Head of caudate nucleus (tissue), 42 donors: Measurements from ENCODE around the gene PEA15.
A peak's percentile ranks its signal among the peaks of the same experiment; 100 is the strongest.

Experiments used
- DNase-seq, 42 donors: peaks; one replicate each; pipeline versions ENCODE4 v3.0.0 to v3.0.0-alpha.2; 2020 to 2021; ENCODE audit warnings: mixed read lengths in 7 of 42
- intact Hi-C: fragments of 100-400 bp; cut with DNase I; formaldehyde crosslinking; loops from one replicate; pipeline ENCODE4 v1.15.0; 2022

The PEA15 gene

DNA sequence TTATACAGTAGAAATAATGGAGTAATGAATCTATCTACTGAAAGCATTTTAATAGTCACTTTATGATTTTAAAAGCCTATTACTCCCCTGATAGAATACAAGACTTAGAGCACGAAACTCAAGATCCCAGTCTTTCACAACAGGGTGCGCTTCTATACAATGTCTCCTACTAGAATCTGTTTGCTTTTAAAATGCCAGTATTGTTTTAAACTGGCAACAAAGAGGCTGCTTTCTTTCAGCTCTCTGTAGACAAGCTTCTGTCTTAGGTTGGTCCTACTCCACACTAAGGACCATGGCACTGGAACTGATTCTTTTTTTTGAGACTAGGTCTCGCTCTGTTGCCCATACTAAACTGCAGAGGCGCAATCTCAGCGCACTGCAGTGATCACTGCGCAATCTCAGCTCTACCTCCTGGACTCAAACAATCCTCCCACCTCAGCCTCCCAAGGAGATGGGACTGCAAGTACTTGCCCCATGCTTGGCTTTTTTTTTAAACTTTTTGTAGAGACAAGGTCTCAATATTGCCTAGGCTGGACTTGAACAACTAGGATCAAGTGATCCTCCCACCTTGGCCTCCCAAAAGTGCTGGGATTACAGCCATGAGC, 52.3 kb downstream of the PEA15 start:
- intact Hi-C loops = loop anchor here (10.0 kb wide), 1 partner anchor 117 kb away; no protein-coding TSS in a partner anchor
- no peak for DNase-seq

DNA sequence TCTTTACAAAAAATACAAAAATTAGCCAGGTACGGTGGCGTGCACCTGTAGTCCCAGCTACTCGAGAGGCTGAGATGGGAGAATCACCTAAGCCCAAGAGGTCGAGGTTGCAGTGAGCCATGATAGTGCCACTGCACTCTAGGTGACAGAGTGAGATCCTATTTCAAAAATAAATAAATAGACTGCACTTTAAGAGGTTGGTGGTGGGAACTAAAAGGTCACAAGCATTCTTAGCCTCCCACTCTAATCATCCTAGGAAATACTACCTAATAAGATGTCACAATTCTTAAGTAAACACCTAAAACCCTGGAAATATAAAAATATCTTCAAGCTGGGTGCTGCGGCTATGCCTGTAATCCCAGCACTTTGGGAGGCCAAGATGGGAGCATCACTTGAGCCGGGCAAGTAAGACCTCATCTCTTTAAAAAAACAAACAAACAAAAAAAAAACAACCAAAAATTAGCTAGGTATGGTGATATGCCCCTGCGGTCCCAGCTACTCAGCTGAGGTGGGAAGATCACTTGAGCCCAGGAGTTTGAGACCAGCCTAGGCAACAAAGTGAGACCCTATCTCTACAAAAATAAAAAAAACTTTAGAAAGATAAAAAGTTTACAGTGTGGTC, 53.1 kb downstream of the PEA15 start:
- intact Hi-C loops = loop anchor here (10.0 kb wide), 1 partner anchor 117 kb away; no protein-coding TSS in a partner anchor
- no peak for DNase-seq

DNA sequence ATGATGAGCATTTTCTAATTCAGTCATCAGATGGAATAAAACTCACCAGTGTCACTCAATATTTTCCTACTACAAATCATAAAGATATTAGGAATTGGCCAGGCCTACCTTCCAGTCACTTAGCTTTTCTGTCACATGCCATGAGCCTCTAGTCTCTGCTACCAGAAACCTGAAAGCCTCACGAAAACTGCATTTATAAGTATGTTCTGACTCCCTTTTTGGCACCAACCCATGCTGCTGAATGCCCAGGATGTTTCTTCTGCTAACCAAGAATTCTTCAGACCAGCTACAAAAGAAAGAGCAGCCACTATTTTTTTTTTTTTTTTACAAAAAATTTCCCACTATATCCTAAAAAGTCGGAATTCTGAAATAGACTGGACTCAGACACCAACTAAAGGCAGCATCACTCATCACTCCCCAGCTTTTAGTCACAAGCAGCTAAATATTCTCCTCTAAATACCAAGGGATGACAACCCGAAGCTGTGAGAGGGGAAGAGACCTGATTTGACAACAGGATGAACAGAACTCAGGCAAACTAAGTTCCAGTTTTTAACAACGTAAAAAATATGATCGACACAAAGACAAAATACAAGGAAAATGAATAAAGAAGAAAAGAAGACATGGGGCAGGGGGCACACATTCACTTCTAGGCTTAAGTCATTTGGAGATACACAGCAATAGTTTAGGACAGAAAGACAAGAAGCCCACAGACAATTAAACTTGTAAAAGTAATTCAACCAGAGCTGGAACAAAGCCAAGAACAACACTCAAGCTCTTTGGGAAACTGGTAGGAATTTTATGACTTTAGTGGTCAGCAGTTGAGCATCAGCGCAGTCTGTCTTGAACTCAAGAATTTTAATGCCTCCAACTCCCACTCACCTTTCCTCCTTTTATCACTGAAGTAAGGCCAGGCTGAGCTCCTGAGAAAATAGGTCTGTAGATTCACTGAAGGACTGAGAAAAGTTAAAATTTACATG, 55.5 kb downstream of the PEA15 start:
- DNase-seq = no peak
- intact Hi-C loops = no loop called here

DNA sequence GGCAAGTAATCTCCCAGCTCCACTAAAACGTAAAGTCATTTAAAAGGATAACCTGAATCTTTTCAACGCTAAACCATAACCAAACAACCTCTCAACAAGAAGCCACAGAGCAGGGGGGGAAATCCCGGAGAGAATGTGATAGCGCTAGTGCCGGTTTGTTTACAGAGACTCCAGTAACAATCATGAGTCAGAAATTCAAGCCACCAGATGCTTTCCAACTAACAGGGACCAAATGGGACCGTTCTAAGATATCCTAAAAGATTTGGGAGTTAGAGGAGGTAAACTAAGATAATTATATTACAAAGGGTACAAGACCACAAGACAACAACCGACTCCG, 56.3 kb downstream of the PEA15 start:
- intact Hi-C loops = no loop called here
- DNase-seq = peak in 4 of 42 donors; percentile 21 to 46 (median 28)

DNA sequence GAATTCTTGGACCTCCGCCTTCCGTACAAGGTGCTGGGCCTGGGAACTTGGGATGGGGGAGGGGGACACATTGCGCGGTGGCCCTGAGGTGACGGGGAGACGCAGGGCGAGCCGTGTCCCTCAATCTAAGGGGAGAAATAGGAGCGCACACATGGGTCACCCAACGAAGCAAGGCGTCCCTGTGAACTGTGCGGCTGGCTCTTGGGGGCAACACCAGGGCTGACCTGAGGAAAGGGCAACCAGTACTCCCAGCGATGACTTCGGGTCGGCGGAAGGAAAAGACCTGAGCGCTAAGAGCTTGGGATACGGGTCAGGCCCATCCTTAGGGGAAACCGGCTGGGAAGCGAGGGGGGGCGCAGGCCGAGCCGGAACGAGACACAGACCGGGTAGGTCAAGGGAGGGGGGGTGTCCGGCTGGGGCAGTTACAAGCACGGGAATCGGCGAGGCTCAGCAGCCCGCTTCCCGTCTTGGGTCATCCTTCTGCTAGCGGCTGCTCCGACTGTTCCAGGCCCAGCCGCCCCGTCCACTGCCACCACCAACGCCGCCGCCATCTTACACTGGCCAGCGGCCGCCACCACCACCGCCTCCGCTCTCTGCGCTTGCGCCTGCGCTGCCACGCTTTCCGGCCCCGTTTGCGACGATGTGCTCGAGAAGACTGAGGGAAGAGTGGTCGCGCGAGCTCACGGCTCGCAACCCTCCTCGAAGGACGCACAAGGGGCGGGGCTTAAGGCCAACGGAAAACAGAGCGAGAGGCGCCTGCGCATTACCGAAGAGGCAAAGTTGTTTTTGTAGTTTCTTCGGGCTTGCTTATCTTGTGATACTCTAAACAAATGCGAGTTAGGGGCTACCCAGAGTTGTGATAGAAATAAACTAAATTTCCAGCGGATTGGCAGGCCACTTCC, 57.0 kb downstream of the PEA15 start, which contains the start of gene DCAF8:
TSS of gene DCAF8 (minus strand) at position 657 of the 902 bp plus-strand sequence. CDS start 18,541 bp downstream, outside the sequence.
- intact Hi-C loops = no loop called here

DNA sequence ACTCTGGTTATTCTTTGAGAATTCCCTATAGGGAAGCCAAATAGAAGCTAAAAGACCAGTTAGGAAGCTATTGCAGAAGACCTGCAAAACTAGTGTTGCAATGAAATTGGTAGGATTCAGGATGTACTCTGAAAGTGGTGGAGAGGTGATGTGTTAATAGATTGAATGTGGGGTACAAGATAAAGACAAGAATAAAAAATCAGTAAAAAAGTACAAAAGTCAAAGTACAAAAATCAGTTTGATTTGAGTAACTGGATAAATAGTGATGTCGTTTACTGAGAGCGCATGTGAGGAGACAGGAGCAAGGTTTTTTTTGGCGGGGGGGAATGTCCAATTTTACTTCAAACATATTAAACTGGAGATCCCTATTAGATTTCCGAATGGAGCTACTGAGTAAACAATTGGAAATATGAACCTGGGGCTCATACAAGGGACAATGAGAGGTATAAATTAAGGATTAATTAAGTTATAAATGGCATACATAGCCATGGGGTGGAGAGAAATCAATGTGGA, 59.7 kb downstream of the PEA15 start:
- intact Hi-C loops = no loop called here
- DNase-seq = no peak

More for the DNA sequence above, 57.0 kb downstream of the PEA15 start, which contains the start of gene DCAF8:
- DNase-seq = peak; percentile 93 to 99 (median 98)
